Measurements from ENCODE around the gene COL15A1. TPM values are rescaled to one million over a fixed set of nuclear protein-coding genes. Genes with fewer than 3 reads are reported as not detected.

Gene COL15A1
- total and polyA plus RNA-seq, 10 donors = 0.33 to 9.3 (median 2.1) TPM

DNA sequence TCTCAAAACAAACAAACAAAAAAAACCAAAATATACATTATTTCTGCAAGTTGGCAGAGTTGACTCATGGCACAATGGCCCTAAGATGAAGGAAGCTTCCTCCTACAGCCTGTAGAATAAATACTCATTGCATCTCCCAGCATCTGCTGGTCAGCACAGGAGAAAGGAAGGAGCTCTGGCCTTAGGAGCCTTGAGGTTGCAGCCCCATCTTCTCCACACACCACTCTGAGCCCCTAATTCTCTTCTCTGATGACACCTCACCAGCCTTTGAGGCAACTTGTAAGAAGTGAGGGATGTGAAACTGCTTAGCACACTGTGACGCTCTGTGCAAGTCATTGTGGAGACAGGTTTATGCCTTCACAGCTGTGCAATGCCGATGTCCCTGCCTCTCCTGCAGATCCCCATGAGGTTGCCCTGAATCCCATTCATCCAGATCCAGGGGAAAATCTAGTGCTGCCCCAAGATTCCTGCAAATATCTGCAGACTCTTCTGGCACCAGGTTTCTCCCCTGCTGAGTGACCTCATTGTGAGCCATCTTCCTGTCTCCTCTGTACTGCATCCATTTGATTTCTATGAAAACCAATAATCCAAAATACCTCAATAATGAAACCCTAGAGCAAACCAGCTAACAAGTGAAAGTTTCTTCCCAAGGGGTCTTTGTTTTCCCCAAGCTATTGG, 95.9 kb downstream of the COL15A1 start:
- 39 to 66% (median 57%) methylated on average over 2 of the region's 2 CpGs for WGBS, 5 donors
- Histone ChIP-seq H3K27me3 (replicated peaks in 1 of 7) (peaks cover 0 to 14% (median 0%) of the 10 kb centered on the region in 7 donors), H3K4me3 (no peak overlapping the region), H3K4me1 (peaks cover 0 to 35% (median 24%) of the 10 kb centered on the region in 6 donors), H3K27ac (no peak overlapping the region), H3K36me3 (no peaks in the 10 kb centered on the region), H3K9me3 (peaks cover 0 to 10% (median 4%) of the 10 kb centered on the region in 8 donors)
- no peak for DNase-seq
- intact Hi-C loops (cut with DNase I; ENCODE audit: low total_unique reads) = no loop called here
- TF ChIP-seq POLR2A (IDR thresholded peaks at IDR 0.05) (no peak), POLR2AphosphoS5 (IDR thresholded peaks at IDR 0.05) (no peak)
- TF ChIP-seq, protein P1, sequence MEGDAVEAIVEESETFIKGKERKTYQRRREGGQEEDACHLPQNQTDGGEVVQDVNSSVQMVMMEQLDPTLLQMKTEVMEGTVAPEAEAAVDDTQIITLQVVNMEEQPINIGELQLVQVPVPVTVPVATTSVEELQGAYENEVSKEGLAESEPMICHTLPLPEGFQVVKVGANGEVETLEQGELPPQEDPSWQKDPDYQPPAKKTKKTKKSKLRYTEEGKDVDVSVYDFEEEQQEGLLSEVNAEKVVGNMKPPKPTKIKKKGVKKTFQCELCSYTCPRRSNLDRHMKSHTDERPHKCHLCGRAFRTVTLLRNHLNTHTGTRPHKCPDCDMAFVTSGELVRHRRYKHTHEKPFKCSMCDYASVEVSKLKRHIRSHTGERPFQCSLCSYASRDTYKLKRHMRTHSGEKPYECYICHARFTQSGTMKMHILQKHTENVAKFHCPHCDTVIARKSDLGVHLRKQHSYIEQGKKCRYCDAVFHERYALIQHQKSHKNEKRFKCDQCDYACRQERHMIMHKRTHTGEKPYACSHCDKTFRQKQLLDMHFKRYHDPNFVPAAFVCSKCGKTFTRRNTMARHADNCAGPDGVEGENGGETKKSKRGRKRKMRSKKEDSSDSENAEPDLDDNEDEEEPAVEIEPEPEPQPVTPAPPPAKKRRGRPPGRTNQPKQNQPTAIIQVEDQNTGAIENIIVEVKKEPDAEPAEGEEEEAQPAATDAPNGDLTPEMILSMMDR (IDR thresholded peaks at IDR 0.05 in 8 of 11, conservative IDR thresholded peaks at IDR 0.05 in 3 of 11) = no peak

- peaks cover 0 to 33% (median 24%) of the 10 kb centered on the region in 6 donors for H3K4me1 ChIP-seq
- no peak overlapping the region for H3K4me3 ChIP-seq
- no peaks in the 10 kb centered on the region for H3K36me3 ChIP-seq
- intact Hi-C loops (cut with DNase I; ENCODE audit: low total_unique reads) = no loop called here
- DNase-seq = no peak
- TF ChIP-seq, protein P1 (IDR thresholded peaks at IDR 0.05 in 8 of 11, conservative IDR thresholded peaks at IDR 0.05 in 3 of 11) = no peak
- TF ChIP-seq POLR2A (IDR thresholded peaks at IDR 0.05) (no peak), POLR2AphosphoS5 (IDR thresholded peaks at IDR 0.05) (no peak)
- peaks cover 0 to 7% (median 0%) of the 10 kb centered on the region in 7 donors for H3K27me3 ChIP-seq (replicated peaks in 1 of 7)
- peaks cover 0 to 16% (median 10%) of the 10 kb centered on the region in 8 donors for H3K9me3 ChIP-seq
- WGBS, 5 donors = 73 to 83% (median 78%) methylated on average over 10 of the region's 10 CpGs
- peak overlapping the region in 1 of 8 donors; percentile 33 for H3K27ac ChIP-seq
Measured at GRCh38 chr9:99040251-99040900, 96.7 kb downstream of the COL15A1 start.

DNA sequence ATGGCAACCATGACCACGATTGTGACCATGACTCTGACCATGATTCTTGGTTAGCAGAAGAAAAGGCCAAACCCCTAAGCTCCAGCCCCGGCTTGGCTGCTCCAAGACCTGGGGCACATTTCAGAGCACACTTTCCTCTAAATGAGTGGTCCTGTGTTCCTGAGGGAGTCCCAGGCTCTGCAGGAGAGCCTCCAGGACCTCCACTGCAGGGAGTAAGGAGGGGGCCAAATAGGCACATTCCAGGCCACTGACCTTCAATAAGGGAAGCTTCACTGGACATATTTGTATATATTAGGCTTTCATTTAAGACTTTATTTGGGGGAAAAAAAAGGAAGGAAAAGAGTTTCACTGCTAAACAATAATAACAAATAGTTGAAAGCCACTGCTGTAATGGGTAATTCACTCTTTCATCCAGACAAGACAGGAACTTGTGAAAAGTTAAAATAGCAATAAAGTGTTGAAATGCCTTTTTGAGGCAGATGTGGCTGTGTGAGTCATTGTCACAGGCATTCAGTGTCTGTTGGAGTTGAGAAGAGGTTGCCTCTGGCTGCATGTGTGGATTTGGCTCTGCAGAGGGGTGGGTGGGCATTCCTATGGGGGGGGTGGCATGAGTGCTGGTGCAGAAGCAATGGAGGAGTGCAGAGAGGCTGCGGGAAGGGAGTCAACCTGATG, 97.3 kb downstream of the COL15A1 start:
- peaks cover 0 to 2% (median 0%) of the 10 kb centered on the region in 7 donors for H3K27me3 ChIP-seq (replicated peaks in 1 of 7)
- TF ChIP-seq POLR2AphosphoS5 (IDR thresholded peaks at IDR 0.05) (no peak), POLR2A (IDR thresholded peaks at IDR 0.05) (no peak)
- TF ChIP-seq, protein P1 (IDR thresholded peaks at IDR 0.05 in 8 of 11, conservative IDR thresholded peaks at IDR 0.05 in 3 of 11) = no peak
- H3K27ac ChIP-seq = peak overlapping the region in 2 of 8 donors; percentile 2 to 33
- WGBS, 5 donors = 57 to 77% (median 70%) methylated on average over 3 of the region's 3 CpGs
- no peak for DNase-seq
- H3K36me3 ChIP-seq = no peaks in the 10 kb centered on the region
- intact Hi-C loops (cut with DNase I; ENCODE audit: low total_unique reads) = no loop called here
- H3K4me1 ChIP-seq = peaks cover 0 to 32% (median 24%) of the 10 kb centered on the region in 6 donors
- peaks cover 0 to 16% (median 10%) of the 10 kb centered on the region in 8 donors for H3K9me3 ChIP-seq
- no peak overlapping the region for H3K4me3 ChIP-seq

All from spleen (tissue), 11 donors.